Activated T-cell treated with anti-CD3 and anti-CD28 coated beads, Interleukin-2, amount 50 U/mL, for 48 hours (primary cell): ENCODE data around the gene SSBP2.
"Not testable (repeated sequence)": the region's sequence is repeated elsewhere in the genome, so short reads cannot be mapped to it uniquely, and the experiment has no call there.

Experiments used
- DNase-seq, 2 experiments: peaks; one replicate each; pipeline ENCODE4 v3.0.0-alpha.2; 2020

SSBP2 gene

GRCh38 chr5:81650987-81651386, 99.9 kb downstream of the SSBP2 start:
- no peak for DNase-seq

GRCh38 chr5:81646469-81646995, 104.4 kb downstream of the SSBP2 start:
- no peak for DNase-seq

GRCh38 chr5:81642210-81642609, 108.7 kb downstream of the SSBP2 start:
- DNase-seq: no peak

- DNase-seq: no peak
These were observed 111.3 kb downstream of the SSBP2 start for GRCh38 chr5:81639556-81639955.

GRCh38 chr5:81638471-81638870, 112.4 kb downstream of the SSBP2 start:
- no peak for DNase-seq

GRCh38 chr5:81633891-81634290, 117.0 kb downstream of the SSBP2 start:
- DNase-seq: no peak

GRCh38 chr5:81633471-81633870, 117.4 kb downstream of the SSBP2 start:
- DNase-seq: no peak

- no peak for DNase-seq
These were observed 118.2 kb downstream of the SSBP2 start for GRCh38 chr5:81632679-81633078.

- no peak for DNase-seq
These were observed 119.3 kb downstream of the SSBP2 start for GRCh38 chr5:81631621-81632020.

GRCh38 chr5:81631124-81631523, 119.8 kb downstream of the SSBP2 start:
- peak; percentile 33 to 44 for DNase-seq

GRCh38 chr5:81630684-81631083, 120.2 kb downstream of the SSBP2 start:
- DNase-seq: no peak

- no peak for DNase-seq
These were observed 120.9 kb downstream of the SSBP2 start for GRCh38 chr5:81629986-81630385.

GRCh38 chr5:81628061-81628460, 122.8 kb downstream of the SSBP2 start:
- DNase-seq: not testable (repeated sequence)

- DNase-seq: no peak
These were observed 124.4 kb downstream of the SSBP2 start for GRCh38 chr5:81626524-81626923.

- DNase-seq: no peak
These were observed 141.0 kb downstream of the SSBP2 start for GRCh38 chr5:81609810-81610375.

GRCh38 chr5:81608976-81609375, 141.9 kb downstream of the SSBP2 start:
- DNase-seq: no peak

GRCh38 chr5:81607693-81608092, 143.2 kb downstream of the SSBP2 start:
- DNase-seq: no peak

- DNase-seq: no peak
These were observed 144.7 kb downstream of the SSBP2 start for GRCh38 chr5:81606150-81606549.

GRCh38 chr5:81605299-81605698, 145.6 kb downstream of the SSBP2 start:
- DNase-seq: no peak

GRCh38 chr5:81604193-81604592, 146.7 kb downstream of the SSBP2 start:
- DNase-seq: no peak

GRCh38 chr5:81601919-81602318, 149.0 kb downstream of the SSBP2 start:
- DNase-seq: no peak

- not testable (repeated sequence) for DNase-seq
These were observed 158.8 kb downstream of the SSBP2 start for GRCh38 chr5:81592085-81592484.

- no peak for DNase-seq
These were observed 160.2 kb downstream of the SSBP2 start for GRCh38 chr5:81590498-81591384.

GRCh38 chr5:81579262-81579924, 171.5 kb downstream of the SSBP2 start:
- DNase-seq: no peak
